Smooth muscle cell (in vitro differentiated cells): ENCODE results near the gene HSF2BP. TPM values are rescaled to one million over a fixed set of nuclear protein-coding genes. Genes with fewer than 3 reads are reported as not detected.
"Not testable (repeated sequence)": the region's sequence is repeated elsewhere in the genome, so short reads cannot be mapped to it uniquely, and the experiment has no call there.

Experiments used
- DNase-seq: peaks from one replicate; lab custom pipeline; 2025; ENCODE audit not compliant: unreplicated experiment; lab: John Stamatoyannopoulos, UW
- H2AFZ ChIP-seq: fragments of 200-600 bp; sonication (generic); 2 replicates; pipeline ENCODE4 v1.6.0; 2016; ENCODE audit warnings: antibody characterized with exemption, low read depth, mild to moderate bottlenecking
- H3F3A ChIP-seq: fragments of 200-600 bp; sonication (generic); 2 replicates; pipeline ENCODE4 v1.6.0; 2017; ENCODE audit warnings: antibody characterized with exemption, low read depth
- H3K27ac ChIP-seq: fragments of 200-600 bp; sonication (generic); 2 replicates; pipeline ENCODE4 v1.5.1; 2016; ENCODE audit warnings: low read depth, mild to moderate bottlenecking
- H3K27me3 ChIP-seq: fragments of 200-600 bp; sonication (generic); 2 replicates; pipeline ENCODE4 v1.6.1; 2016; ENCODE audit warnings: low read depth, mild to moderate bottlenecking
- H3K36me3 ChIP-seq: fragments of 200-600 bp; sonication (generic); 2 replicates; pipeline ENCODE4 v1.5.1; 2016; ENCODE audit warnings: low read depth
- H3K4me1 ChIP-seq: fragments of 200-600 bp; sonication (generic); 2 replicates; pipeline ENCODE4 v1.5.1; 2016; ENCODE audit warnings: low read depth
- H3K4me2 ChIP-seq: fragments of 200-600 bp; sonication (generic); 2 replicates; pipeline ENCODE4 v1.6.0; 2016; ENCODE audit warnings: mild to moderate bottlenecking
- H3K4me3 ChIP-seq: fragments of 200-600 bp; sonication (generic); 2 replicates; pipeline ENCODE4 v1.5.1; 2016; ENCODE audit warnings: mild to moderate bottlenecking
- H3K79me2 ChIP-seq: fragments of 200-600 bp; sonication (generic); 2 replicates; pipeline ENCODE4 v1.6.0; 2016; ENCODE audit warnings: low read depth, mild to moderate bottlenecking
- H3K9ac ChIP-seq: fragments of 200-600 bp; sonication (generic); 2 replicates; pipeline ENCODE4 v1.6.0; 2016; ENCODE audit warnings: low read depth
- H3K9me3 ChIP-seq: fragments of 200-600 bp; sonication (generic); replicated peaks from 2 replicates; pipeline ENCODE4 v1.5.1; 2016; ENCODE audit warnings: low read depth
- H4K20me1 ChIP-seq: fragments of 200-600 bp; sonication (generic); 2 replicates; pipeline ENCODE4 v1.6.0; 2016; ENCODE audit warnings: low read depth
- WGBS: methylation state at CpG from one replicate; pipeline ENCODE4 v1.1.7; 2016; ENCODE audit warnings: low lambda C conversion rate; 5-methylcytosine and 5-hydroxymethylcytosine counted together
- polyA plus RNA-seq: library from polyadenylated mRNA; unstranded; fragments of >200 nt; fragmentation: Nextera tagmentation; extraction: Ambion mirVana; gene quantifications from 2 replicates; pipeline ENCODE4 v1.2.1, GENCODE V29; 2016
- total RNA-seq: library from RNA; depleted of rRNA; stranded (reverse); fragments of >200 nt; gene quantifications from 2 replicates; pipeline ENCODE4 v1.2.3, GENCODE V29; 2014

The HSF2BP gene
- total and polyA plus RNA-seq, 2 experiments from 2014 or later = 0.97 to 1.9 TPM

- not testable (repeated sequence) for H3K4me2 ChIP-seq, H2AFZ ChIP-seq, DNase-seq, H3K79me2 ChIP-seq, H3K27ac ChIP-seq, H3K9ac ChIP-seq, H3K4me1 ChIP-seq, H3K36me3 ChIP-seq, H4K20me1 ChIP-seq, H3K9me3 ChIP-seq, H3K27me3 ChIP-seq, H3F3A ChIP-seq, H3K4me3 ChIP-seq
- WGBS = no CpG with 5 or more reads among the region's 5 CpGs
Observed at GRCh38 chr21:43562451-43562850, 96.8 kb downstream of the HSF2BP start.

GRCh38 chr21:43540561-43540960, 118.7 kb downstream of the HSF2BP start:
- not testable (repeated sequence) for H3K9ac ChIP-seq, H4K20me1 ChIP-seq, H2AFZ ChIP-seq, H3K36me3 ChIP-seq, H3K4me2 ChIP-seq, H3K79me2 ChIP-seq, H3K4me3 ChIP-seq, DNase-seq, H3K27me3 ChIP-seq, H3K4me1 ChIP-seq, H3F3A ChIP-seq, H3K27ac ChIP-seq, H3K9me3 ChIP-seq
- WGBS = no CpG with 5 or more reads among the region's 2 CpGs

DNA sequence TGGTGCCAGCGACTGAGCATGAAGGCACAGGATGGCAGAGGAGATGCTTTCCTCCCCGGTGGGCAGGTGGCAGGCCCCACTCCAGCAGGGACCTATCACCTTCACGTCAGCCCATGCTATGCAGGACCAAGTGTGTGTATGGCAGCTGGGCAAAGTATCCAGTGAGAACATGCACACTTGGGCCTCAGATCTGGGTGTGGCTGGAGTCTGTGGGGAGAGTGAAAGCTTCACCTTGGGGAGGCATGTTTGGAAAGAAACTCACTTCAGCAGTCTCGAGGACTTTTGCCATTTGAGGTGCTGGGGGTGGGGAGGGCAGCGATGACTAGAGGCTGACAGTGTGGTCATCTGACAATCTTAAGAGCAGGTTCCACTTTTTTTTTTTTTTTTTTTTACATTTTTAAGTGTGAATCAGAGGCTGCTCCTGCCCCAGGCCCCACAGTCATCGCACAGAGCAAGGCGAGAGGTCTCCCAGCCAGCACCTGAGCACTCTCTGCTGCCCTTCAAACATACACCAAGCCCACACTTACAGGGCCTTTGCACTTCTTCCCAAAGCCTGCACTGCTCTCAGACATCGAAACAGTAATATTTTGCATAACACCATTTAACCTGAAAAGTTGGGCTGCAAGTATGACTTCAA, 136.7 kb downstream of the HSF2BP start:
- not testable (repeated sequence) for H3K79me2 ChIP-seq, H4K20me1 ChIP-seq, H3K36me3 ChIP-seq, H2AFZ ChIP-seq, H3K9ac ChIP-seq, H3F3A ChIP-seq, H3K9me3 ChIP-seq, DNase-seq, H3K4me1 ChIP-seq, H3K4me2 ChIP-seq, H3K4me3 ChIP-seq, H3K27me3 ChIP-seq, H3K27ac ChIP-seq
- no CpG with 5 or more reads among the region's 8 CpGs for WGBS

GRCh38 chr21:43517701-43518100, 141.6 kb downstream of the HSF2BP start:
- not testable (repeated sequence) for H2AFZ ChIP-seq, H3K36me3 ChIP-seq, H3K9ac ChIP-seq, H3K4me2 ChIP-seq, H3K27me3 ChIP-seq, H3F3A ChIP-seq, H3K27ac ChIP-seq, DNase-seq, H4K20me1 ChIP-seq, H3K4me3 ChIP-seq, H3K4me1 ChIP-seq, H3K79me2 ChIP-seq, H3K9me3 ChIP-seq
- WGBS = no CpG with 5 or more reads among the region's 6 CpGs

DNA sequence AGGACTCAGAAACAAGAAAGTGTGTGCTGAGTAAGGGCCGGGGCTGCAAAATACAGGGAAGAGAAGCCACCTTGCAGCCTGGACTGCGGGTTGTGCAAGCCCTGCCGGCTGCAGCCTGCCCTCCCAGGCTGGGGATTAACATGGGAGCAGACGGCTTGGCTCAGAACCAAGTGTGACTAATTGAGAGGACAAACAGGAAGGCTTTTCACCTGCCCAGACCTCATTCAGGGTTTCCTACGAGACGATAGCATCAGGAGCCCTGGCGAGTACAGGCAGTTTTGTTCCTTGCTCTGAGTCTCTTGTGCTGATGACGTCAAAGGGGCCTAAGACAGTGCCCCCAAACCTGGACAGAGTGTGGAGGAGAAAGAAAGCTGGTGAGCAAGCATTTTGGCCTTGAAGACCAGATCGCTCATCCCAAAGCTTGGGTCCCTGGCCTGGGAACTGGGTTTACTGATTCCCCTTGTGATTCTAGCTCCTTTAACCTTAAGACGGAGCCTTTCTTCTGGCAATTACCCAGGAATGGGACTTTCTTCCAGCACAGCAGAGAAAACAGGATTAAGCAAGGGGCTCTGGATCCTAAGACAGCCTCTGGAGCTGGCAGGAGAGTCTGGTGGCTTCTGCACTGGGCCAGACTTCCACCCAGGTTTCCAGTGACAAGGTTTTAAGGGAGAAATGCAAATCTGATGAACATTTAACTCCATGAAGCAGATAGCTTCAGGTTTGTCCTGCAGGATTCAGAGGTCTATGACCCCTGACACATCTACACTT, 142.2 kb downstream of the HSF2BP start:
- not testable (repeated sequence) for H3K27me3 ChIP-seq, H3K9me3 ChIP-seq, H3K79me2 ChIP-seq, H3K27ac ChIP-seq, H3K4me2 ChIP-seq, H3F3A ChIP-seq, H3K4me1 ChIP-seq, H3K36me3 ChIP-seq, H2AFZ ChIP-seq, H3K4me3 ChIP-seq, DNase-seq, H3K9ac ChIP-seq, H4K20me1 ChIP-seq
- no CpG with 5 or more reads among the region's 10 CpGs for WGBS

DNA sequence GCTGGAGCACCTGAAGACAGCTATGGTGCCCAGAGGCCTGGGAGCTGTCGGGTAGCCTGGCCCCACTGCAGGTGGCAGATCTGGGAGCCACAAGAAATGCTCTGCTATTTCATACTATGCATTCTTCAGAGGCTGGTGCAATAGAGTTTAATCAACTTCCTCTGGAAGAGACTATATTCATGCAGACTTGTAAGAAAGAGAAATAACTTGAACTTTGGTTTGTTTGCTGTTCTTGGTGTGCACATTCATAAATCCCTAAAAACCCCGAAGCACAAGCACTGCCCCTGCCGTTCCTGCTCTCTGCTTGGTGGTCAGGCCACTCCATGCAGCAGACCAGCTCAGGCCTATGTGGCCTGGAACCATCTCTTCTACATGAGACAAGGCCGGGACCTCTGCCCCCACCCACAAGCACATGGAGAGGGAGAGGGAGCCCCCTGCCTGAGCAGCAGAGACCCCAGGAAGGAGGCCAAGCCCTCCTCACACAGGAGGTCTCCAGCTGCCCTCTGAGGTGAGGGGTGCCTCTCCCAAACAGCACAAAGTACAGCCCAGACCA, 142.9 kb downstream of the HSF2BP start:
- not testable (repeated sequence) for H3K79me2 ChIP-seq, H3K9me3 ChIP-seq, H3K27ac ChIP-seq, DNase-seq, H3K9ac ChIP-seq, H3F3A ChIP-seq, H3K4me3 ChIP-seq, H3K4me1 ChIP-seq, H4K20me1 ChIP-seq, H3K27me3 ChIP-seq, H2AFZ ChIP-seq, H3K4me2 ChIP-seq, H3K36me3 ChIP-seq
- no CpG with 5 or more reads among the region's 4 CpGs for WGBS

- not testable (repeated sequence) for H3K79me2 ChIP-seq, H3K27me3 ChIP-seq, H3K9ac ChIP-seq, H3K4me3 ChIP-seq, H3K27ac ChIP-seq, H2AFZ ChIP-seq, H3F3A ChIP-seq, DNase-seq, H3K4me2 ChIP-seq, H3K4me1 ChIP-seq, H3K9me3 ChIP-seq, H4K20me1 ChIP-seq, H3K36me3 ChIP-seq
- no CpG with 5 or more reads among the region's 3 CpGs for WGBS
Observed at GRCh38 chr21:43514834-43515233, 144.5 kb downstream of the HSF2BP start.

DNA sequence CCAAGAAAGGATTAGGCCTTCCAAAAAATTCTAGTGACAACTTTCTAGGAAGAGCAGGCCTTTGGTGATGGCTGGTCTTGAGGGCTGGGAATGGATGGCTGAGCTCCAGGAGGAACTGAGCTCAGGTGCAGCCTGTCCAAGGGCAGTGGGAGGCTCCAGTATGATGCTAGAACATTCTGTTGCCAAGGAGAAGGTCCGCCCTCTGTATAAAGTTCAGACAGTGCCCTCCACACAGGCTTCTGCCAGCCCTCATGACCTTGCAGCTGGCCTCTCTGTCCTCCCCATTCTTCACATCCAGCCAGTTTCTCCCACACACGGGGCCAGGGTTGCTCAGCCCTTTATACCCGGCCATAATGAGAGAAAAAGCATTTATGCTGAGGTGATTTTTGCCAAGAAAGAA, 146.3 kb downstream of the HSF2BP start:
- not testable (repeated sequence) for H3K4me2 ChIP-seq, H3K79me2 ChIP-seq, H3K9ac ChIP-seq, H3K4me3 ChIP-seq, H3K27ac ChIP-seq, H4K20me1 ChIP-seq, DNase-seq, H3K36me3 ChIP-seq, H3F3A ChIP-seq, H3K4me1 ChIP-seq, H3K9me3 ChIP-seq, H2AFZ ChIP-seq, H3K27me3 ChIP-seq
- no CpG with 5 or more reads among the region's 3 CpGs for WGBS
